AG04449 (cell line): ENCODE results near the gene DTX3L.

ENCODE experiments used
- CTCF ChIA-PET: fragments of 350-600 bp; formaldehyde crosslinking; extraction: SDS; loops from one replicate; lab custom pipeline; 2021; ENCODE audit warnings: antibody characterized with exemption; lab: Yijun Ruan, JAX
- POLR2A ChIA-PET: fragments of 400-600, 350-600 bp; formaldehyde crosslinking; extraction: SDS; loops from one replicate; lab custom pipeline; 2020; ENCODE audit warnings: antibody characterized with exemption, inconsistent platforms; lab: Yijun Ruan, JAX
- DNase-seq: peaks from one replicate; pipeline ENCODE4 v3.0.0-alpha.2; 2010; ENCODE audit warnings: low read depth, low spot score
- H3K4me3 ChIP-seq: 2 replicates; pipeline ENCODE4 v1.5.1; 2011; ENCODE audit warnings: low read depth, mild to moderate bottlenecking, control low read depth, low read length
- CTCF ChIP-seq: IDR thresholded peaks from one replicate; pipeline ENCODE4 v1.5.1; 2011; ENCODE audit warnings: mild to moderate bottlenecking, moderate library complexity, low read length, control low read depth, inconsistent platforms; ENCODE audit not compliant: insufficient read depth; ENCODE audit errors: missing control alignments

The DTX3L gene

GRCh38 chr3:122538956-122539490 lies 25.1 kb upstream of the DTX3L start:
- H3K4me3 ChIP-seq = no peak overlapping the region
- DNase-seq = no peak
- POLR2A ChIA-PET = no interaction called here
- no peak for TF ChIP-seq CTCF
- CTCF ChIA-PET = interaction anchor here (0.5 kb wide), 1 partner anchor 15 kb away, joined by 3 read pairs; no protein-coding TSS in a partner anchor

GRCh38 chr3:122546151-122546550 lies 18.0 kb upstream of the DTX3L start:
- POLR2A ChIA-PET = no interaction called here

GRCh38 chr3:122548076-122548475 lies 16.1 kb upstream of the DTX3L start:
- no peak for TF ChIP-seq CTCF
- ChIA-PET POLR2A (interaction anchor here (1.4 kb wide), 1 partner anchor 14 kb away, joined by 4 read pairs; no protein-coding TSS in a partner anchor), CTCF (interaction anchor here (1.1 to 1.5 kb wide), 2 partner anchors 131 to 155 kb away, joined by 3 to 4 read pairs; no protein-coding TSS in a partner anchor)
- no peak for DNase-seq
- H3K4me3 ChIP-seq = no peak overlapping the region

More at GRCh38 chr3:122546151-122546550, 18.0 kb upstream of the DTX3L start:
- no peak overlapping the region for H3K4me3 ChIP-seq
- no peak for DNase-seq
- TF ChIP-seq CTCF = no peak
- CTCF ChIA-PET = interaction anchor here (1.0 to 1.4 kb wide), 2 partner anchors 14 to 133 kb away, joined by 3 to 5 read pairs; no protein-coding TSS in a partner anchor

- ChIA-PET POLR2A (interaction anchor here (1.4 kb wide), 1 partner anchor 15 kb away, joined by 4 read pairs; no protein-coding TSS in a partner anchor), CTCF (interaction anchor here (0.7 to 1.7 kb wide), 4 partner anchors 12 to 156 kb away, joined by 3 to 5 read pairs (median 4); no protein-coding TSS in a partner anchor)
- no peak for TF ChIP-seq CTCF
- DNase-seq = no peak
- H3K4me3 ChIP-seq = no peak overlapping the region
Observed at GRCh38 chr3:122548619-122549018, 15.5 kb upstream of the DTX3L start.

GRCh38 chr3:122553171-122553570 lies 11.0 kb upstream of the DTX3L start:
- CTCF ChIA-PET = interaction anchor here (0.8 kb wide), 1 partner anchor 11 kb away, joined by 3 read pairs; the partner anchor contains the start of genes DTX3L and PARP9
- no peak for TF ChIP-seq CTCF

GRCh38 chr3:122555275-122556071 lies 8.7 kb upstream of the DTX3L start:
- no peak for TF ChIP-seq CTCF
- no peak overlapping the region for H3K4me3 ChIP-seq
- DNase-seq = no peak
- POLR2A ChIA-PET = no interaction called here
- CTCF ChIA-PET = interaction anchor here (0.7 to 12.1 kb wide), 2 partner anchors 74 to 123 kb away, joined by 3 to 181 read pairs; partner anchors contain the start of gene PARP14

More at GRCh38 chr3:122553171-122553570, 11.0 kb upstream of the DTX3L start:
- no peak overlapping the region for H3K4me3 ChIP-seq
- POLR2A ChIA-PET = no interaction called here
- no peak for DNase-seq
